GM21526 (cell line): Measurements from ENCODE around the gene CCDC183.
"Not testable (repeated sequence)": the region's sequence is repeated elsewhere in the genome, so short reads cannot be mapped to it uniquely, and the experiment has no call there.

Experiments
- ATAC-seq: cut with Tn5 transposase; IDR thresholded peaks from one replicate; pipeline ENCODE4 v1.9.1; 2021; ENCODE audit warnings: moderate library complexity; ENCODE audit not compliant: unreplicated experiment, low FRiP score

The CCDC183 gene

DNA sequence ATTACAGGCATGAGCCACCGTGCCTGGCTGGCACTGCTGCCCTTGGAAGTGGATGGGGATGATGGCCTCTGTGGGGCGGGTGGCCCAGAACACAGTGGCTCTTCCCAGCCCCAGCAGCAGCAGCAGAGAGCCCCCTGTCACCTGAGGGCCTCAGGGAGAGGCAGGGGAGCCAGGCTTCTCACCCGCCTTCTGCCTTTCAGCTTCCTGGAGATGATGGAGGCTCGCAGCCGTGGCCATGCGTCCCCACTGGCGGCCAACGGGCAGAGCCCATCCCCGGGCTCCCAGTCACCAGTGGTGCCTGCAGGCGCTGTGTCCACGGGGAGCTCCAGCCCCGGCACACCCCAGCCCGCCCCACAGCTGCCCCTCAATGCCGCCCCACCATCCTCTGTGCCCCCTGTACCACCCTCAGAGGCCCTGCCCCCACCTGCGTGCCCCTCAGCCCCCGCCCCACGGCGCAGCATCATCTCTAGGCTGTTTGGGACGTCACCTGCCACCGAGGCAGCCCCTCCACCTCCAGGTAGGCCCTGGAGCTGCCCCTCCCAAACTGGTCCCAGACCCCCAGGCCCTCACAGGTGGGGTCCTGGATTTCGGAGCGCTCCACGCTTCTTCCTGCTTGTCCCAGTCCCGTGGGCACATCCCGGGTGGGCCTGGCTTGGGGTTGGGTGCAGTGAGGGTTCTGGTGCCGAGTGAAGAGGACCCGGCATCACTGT is 41.2 kb downstream of the CCDC183 start:
- no peak for ATAC-seq

DNA sequence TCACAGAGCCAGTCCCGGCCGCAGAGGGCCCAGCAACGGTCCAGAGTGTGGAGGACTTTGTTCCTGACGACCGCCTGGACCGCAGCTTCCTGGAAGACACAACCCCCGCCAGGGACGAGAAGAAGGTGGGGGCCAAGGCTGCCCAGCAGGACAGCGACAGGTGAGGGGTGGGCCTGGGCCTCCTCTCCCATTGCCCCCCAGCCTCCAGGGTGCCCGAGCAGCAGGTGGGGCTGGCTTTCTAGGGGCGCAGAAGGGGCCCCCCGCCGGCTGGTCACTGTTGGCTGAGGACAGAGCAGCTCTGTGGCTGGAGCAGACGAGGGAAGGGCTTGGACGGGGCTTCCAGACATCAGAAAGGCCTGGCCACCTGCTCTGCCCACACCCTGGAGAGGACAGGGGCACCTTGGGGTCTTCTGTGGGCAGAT is 41.7 kb downstream of the CCDC183 start:
- ATAC-seq, result not testable (repeated sequence)

DNA sequence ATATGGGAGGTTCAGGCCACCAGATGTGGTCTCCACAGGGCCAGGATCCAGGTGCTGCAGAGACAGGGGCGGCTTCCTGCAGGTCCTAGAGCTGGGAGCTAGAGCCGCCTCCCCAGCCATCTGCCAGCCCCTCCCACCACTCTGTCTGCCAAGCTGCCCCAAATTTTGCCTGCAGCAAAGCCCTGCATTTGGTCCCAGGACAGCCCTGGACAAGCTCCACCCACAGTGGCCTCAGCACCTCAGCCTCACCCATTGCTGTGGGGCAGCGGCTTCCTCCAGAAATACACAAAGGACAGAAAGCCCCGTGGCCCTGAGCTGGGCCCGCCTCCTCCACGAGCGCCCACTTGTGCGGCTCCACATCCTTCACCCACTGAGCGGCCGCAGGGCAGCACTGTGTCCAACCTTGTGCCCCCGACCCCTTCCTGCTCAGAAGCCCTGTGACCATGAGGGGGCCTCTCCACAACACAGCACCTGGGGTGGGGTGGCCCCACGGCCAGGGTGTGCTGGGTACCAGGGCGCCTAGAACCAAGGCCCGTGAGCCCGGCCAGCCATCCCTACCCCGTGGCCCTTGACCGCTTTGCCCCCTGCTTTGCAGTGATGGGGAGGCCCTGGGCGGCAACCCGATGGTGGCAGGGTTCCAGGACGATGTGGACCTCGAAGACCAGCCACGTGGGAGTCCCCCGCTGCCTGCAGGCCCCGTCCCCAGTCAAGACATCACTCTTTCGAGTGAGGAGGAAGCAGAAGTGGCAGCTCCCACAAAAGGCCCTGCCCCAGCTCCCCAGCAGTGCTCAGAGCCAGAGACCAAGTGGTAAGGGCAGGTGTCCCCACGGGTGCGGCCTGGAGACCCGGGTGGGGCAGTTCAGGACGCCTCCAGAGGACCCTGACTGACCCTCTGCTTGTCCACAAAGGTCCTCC is 42.4 kb downstream of the CCDC183 start:
- no peak for ATAC-seq

DNA sequence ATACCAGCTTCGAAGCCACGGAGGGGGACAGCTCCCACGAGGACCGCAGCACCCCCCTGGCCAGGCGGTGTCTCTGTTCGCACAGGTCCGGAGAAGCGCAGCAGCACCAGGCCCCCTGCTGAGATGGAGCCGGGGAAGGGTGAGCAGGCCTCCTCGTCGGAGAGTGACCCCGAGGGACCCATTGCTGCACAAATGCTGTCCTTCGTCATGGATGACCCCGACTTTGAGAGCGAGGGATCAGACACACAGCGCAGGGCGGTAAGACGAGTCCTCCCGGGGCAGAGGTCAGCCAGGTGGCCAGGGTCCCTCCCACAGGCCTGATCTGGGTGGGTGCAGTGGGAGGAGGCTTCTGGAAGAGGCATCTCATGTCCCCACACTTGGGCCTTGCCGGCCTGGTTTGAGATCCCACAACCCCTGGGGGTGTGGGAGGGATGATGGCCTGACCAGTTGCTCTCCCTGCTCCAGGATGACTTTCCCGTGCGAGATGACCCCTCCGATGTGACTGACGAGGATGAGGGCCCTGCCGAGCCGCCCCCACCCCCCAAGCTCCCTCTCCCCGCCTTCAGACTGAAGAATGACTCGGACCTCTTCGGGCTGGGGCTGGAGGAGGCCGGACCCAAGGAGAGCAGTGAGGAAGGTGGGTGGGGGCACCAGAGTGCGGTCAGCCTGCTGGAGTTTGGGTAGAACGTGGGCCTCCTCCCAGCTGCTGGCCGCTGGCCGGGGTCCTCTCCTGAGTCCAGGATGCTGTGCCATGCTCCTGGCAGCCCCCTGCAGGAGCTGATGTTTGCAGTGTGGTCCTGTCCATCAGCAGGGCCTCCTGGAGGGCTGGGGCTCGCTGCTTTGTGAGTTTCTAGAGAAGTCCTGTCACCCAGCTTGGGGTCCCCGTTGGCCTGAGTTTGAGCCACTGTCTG is 43.3 kb downstream of the CCDC183 start:
- ATAC-seq, result no peak

DNA sequence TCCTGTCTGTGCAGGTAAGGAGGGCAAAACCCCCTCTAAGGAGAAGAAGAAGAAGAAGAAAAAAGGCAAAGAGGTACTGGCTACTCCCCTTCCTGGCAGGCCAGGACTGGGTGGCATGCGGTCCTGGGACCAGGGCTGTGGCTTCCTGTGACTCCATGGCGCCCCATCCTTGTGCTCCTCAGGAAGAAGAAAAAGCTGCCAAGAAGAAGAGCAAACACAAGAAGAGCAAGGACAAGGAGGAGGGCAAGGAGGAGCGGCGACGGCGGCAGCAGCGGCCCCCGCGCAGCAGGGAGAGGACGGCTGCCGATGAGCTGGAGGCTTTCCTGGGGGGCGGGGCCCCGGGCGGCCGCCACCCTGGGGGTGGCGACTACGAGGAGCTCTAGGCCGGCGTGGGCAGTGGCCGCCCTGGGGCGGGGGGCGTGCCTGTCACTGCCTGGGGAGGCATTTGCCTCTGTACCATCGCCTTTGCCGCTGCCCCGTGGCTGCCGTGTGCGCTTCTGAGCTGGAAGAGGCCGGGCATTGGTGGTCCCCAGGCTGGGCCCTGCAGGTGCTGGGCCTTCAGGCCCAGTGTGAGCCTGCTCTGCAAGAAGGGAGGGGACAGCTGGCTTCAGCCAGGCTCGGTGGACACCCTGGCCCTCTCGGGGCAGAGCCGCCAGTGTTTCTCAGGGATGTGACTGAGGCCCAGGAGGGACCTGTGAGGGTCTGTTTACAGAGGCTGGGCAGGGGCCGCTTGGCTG is 44.2 kb downstream of the CCDC183 start:
- ATAC-seq, result no peak

DNA sequence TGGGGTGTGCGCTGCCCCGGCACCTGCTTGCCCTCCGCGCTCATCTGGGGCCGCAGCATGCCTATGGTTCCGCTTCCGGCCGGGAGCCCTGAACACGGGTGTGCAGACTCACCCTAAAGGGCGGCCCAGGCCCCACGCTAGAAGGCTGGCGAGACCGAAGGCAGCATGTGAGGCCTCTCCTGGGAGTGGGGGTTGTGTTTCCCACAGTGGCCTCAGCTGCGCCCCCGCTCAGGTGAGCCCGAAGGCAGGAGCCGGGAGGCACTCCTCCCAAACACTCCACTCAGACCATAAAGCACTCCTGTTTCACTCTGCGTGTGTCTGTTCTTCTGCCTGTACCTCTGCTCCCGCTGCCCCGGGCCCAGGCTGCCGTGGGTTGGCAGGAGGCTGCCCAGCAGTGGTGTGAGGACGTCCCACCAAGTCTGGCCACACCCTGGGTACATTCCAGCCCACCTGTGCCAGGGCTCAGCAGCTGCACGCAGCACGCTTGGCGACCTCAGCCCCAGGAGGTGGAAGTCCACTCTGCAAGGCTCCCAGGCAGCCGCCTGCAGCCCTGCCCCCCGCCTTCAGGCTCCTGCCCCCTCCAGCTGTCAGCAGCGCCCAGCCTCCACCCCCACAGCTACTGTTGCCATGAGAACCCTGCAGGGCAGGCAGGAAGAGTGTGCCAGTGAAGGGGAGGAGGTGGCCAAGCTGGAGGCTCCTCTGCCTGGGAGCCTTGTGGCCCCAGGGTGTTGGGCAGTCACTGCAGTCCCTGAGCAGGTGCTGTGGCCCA is 44.9 kb downstream of the CCDC183 start:
- ATAC-seq, result no peak

DNA sequence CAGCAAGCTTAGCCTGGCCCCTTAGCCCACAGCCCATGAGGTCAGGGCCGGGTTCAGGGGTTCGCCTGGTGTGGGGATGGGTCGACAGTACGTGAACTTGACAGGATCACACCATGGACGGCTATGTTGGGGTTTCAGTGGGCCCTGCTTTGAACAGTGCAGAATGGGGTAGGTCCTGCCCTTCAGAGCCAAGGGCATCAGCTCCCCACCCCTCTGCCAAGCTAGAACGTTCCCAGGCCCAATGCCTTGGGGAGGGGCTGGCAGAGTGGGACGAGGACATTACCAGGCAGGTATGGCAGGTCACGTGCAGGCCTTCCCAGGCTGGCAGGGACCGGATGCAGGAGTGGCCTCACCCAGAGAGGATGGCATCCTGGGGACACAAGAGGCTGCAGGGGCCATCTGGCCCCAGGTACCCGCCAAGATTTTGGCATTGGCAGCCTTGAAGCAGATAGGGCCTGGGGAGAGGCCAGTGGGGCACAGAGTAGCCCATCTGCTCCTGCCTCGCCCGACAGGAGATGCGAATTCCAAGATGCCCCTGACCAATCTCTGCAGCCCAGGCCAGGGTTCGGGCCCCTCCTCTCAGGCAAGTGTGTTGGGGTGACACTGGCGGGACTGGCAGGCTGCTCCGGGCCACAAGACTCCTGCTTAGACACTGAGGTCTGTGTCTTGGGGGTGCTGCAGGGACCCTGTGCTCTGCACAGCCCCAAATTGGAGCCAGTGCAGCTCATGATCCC is 45.7 kb downstream of the CCDC183 start:
- ATAC-seq, result not testable (repeated sequence)

DNA sequence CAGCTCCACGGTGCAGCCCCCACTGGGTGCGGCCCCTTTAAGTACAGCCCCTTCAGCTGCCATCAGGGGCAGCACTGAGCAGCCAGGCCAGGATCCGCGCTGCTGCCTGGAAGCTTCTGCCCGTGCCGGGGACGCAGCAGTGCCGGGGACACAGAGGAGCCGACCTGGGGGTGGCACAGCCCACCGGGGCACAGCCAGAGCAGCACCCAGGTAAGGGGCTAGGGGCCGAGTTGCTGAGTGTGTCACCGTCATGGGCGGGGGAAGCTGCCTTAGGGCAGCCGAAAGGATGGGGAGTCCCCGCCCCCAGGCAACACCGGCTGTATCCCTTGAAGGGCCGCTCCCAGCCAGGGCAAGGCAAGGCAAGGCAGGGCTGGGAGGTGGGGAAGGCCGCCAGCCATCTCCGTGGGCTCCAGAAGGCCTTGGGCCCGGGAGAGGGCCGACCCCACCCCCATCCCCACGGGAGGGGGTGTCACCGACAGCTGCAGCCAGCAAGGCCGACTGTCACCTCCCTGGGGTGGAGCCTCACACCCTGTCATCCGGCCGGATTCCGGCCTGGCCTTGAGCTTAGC is 46.3 kb downstream of the CCDC183 start, which contains the start of gene AJM1:
Gene AJM1 (plus strand): TSS at position 99 of the 569 bp plus-strand sequence. CDS start 1,937 bp downstream, outside the sequence.
- peak; percentile 54 for ATAC-seq

DNA sequence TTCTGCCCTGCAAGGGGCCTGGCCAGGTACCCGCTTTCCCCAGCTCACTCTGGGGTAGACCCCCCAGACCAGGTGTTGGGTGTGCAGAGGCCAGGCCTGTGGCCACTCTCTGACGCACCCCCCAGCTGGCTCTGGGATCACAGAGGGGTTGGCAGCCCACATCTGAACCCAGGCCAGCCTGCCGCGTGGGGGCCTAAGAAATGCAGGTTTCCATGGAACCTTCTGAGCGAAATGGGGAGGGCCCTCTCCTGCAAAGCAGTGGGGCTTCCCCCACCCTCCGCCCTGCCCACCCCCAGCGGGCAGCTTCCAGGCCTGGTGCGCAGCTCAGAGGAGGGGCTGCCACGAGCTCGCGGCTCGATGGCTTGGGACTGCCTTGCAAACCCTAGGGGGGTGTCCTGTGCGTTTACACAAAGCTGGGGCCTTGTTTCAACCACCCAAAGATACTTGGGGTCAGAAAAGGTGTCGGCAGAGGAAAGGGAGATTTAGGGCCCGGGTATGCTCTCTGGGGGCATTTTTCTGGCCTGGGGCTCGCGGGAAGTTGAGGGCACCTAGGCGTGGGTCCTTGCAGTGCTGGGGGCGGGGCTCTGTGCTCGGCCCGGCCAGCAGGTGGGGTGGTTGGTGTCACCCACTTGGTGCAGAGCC is 47.1 kb downstream of the CCDC183 start:
- not testable (repeated sequence) for ATAC-seq

DNA sequence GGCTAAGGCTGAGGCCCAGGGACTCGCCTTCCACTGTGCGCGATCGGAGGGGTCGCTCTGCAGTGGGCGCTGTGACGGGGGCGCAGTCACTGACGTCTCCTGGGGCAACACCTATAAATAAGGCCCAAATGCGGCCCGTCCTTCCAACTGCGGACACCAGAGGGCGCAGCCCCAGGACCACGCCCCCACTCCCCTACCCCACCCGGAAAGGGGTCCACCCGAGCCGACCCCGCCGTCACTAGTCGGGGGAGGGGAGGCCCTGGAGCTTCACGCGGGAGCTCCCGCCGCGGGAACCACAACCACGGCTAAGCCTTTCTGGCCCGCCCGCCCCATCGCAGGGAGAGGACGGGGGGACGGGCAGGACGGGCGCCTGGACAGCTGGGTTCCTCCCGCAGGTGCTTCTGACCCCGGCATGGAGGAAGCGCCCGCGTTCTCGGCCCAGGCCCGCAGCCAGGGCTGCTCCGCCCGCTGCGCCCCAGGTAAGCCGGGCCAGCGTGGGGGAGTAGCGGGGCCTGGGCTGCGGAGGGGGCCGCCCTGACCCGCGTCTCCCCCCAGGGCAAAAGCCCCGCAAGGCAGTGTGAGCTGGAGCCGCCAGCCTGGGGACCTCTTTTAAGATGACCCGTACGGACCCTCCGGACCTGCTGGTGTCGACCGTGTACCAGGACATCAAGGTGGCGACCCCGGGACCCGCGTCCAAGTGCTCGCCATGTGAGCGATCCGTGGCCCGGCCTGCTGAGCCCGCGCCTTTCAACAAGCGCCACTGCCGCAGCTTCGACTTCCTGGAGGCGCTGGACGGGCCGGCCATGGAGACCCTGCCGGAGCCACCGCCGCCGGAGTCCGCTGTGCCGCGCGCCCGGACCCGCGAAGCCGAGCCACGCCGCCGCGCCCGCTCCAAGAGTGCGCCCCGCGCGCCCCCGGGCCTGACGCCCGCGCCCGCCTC is 47.9 kb downstream of the CCDC183 start:
- ATAC-seq, result not testable (repeated sequence)

DNA sequence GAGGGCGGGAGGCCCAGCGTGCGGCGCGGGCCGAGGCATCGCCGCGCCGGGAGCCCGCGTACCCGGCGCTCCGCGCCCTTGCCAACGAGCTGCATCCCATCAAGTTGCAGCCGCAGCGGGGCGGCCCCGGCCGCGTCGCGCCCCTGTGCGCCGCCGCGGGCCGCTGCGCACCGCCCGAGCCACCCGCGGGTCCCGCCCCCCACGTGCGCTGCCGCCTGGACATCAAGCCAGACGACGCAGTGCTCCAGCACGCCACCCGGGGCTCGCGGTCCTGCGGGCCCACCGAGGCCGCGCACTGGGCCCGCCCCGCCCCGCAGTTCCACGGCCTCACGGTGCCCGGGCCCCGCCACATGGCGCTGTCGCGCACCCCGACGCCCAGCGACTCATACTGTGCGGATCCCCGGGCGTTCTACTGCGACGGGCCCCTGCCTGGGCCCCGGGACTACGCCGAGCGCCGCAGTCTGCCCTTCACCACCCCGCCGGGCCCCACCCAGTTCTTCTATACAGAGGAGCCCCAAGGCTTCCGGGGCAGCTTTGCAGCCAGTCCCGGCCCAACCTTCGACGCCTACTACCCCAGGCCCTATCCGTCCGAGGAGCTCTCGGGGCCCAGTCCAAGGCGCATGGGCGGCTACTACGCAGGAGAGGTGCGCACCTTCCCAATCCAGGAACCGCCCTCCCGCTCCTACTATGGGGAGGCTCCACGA is 48.8 kb downstream of the CCDC183 start:
- no peak for ATAC-seq

DNA sequence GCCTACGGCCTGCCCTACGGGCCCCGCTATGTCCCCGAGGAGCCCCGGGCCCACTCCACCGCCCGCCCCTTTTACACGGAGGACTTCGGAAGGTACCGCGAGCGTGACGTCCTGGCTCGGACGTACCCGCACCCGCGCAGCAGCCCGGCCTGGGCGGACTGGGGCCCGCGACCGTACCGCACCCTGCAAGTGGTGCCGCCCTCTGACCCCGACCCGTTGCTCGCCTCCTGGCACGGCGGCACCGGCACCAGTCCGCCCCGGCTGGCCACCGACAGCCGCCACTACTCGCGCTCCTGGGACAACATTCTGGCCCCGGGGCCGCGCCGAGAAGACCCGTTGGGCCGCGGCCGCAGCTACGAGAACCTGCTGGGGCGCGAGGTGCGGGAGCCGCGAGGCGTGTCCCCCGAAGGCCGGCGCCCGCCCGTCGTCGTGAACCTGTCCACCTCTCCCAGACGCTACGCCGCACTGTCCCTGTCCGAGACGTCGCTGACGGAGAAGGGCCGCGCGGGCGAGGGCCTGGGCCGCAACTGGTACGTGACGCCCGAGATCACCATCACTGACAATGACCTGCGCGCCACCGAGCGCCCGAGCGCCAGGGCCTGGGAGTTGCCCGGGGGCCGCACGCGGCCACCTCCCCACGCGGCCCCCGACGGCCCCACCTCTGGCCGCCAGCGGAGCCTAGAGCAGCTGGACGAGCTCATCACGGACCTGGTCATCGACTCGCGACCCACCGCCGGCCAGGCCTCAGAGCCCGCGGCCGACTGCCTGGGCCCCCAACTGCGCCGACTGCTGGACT is 49.5 kb downstream of the CCDC183 start:
- ATAC-seq, result no peak

DNA sequence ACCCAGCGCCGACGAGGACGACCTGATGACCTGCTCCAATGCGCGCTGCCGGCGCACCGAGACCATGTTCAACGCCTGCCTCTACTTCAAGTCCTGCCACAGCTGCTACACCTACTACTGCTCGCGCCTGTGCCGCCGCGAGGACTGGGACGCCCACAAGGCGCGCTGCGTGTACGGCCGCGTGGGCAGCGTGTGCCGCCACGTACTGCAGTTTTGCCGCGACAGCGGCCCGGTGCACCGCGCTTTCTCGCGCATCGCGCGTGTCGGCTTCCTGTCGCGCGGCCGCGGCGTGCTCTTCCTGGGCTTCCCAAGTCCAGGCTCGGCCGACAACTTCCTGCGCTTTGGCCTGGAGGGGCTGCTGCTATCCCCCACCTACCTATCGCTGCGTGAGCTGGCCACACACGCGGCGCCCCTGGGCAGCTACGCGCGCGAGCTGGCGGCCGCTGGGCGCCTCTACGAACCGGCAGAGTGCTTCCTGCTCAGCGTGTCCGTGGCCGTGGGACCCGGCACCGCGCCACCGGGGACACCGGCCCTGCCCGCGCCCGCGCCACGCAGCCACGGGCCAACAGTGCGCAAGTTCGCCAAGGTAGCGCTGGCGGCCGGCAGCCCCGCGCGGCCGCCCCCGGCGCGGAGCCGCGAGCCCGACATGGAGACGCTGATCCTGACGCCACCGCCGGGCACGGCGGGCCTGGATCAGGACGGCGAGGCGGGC is 50.4 kb downstream of the CCDC183 start:
- ATAC-seq, result no peak

DNA sequence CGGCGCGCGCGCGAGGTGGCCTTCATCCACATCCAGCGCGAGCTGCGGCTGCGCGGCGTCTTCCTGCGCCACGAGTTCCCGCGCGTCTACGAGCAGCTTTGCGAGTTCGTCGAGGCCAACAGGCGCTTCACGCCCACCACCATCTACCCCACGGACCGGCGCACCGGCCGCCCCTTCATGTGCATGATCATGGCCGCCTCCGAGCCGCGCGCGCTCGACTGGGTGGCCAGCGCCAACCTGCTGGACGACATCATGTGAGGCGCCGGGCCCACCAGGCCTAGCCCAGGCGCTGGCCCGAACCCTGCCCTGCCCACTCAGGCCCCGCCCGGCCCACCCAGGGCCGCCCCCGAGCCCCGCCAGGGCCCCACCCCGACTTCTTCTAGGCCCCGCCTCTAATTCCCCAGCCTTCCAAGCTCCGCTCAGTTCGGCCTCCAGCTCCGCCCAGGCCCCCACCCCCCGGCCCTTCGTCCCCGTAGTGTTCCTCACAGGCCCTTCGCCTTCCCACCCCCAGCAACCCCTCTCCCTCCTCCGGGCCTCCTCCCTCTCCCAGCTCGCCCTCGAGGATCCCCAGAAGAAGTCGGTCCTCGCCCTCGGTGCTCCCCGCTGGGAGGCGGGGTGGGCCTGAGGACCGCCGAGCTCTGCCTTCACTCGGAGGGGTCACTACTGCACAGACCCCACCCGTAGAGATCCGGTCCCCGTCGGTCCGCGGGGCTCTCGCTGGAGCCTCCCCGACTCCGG is 51.1 kb downstream of the CCDC183 start:
- ATAC-seq, result no peak
